ENCODE data around the gene FARSA.

The FARSA gene

GRCh38 chr19:12888006-12888603 lies 45.4 kb downstream of the FARSA start:
- no peak for DNase-seq

DNA sequence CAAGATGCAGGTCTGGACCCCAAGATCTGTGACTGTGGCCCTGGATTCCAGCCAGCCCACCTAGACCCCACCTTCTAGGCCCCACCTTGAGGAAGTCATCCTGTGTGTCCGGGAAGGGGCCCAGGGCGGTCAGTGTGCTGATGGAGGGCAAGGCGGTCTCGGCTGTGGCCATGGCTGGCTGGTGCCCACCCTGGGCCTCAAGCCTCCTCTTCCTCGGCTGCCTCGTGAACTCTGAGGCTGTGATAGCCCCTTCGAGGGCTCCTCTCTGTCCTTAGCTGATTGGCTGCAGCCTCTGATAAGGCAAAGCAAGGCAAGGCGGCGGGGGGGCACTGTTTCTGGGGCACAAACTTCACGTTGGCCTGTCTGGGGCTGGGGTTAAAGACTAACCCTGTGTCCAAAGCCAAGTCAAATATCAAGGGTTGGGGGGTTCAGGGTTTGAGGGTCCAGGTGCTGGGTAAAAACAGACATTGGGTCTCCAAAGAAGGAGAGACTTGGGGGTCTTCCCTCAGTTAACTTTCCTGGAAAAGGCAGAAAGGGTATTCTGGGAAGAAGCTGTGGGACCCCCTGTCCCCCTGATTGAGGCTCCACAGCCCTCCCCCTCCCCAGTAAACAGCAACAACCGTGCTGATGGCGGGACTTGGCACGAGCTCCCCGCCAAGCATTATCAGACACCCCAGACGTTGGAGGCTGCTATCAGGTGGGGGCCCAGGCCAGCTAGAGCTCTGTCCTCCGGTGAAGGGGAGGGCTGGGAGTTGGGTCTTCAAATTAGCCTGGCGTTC lies 46.4 kb downstream of the FARSA start, which contains the start of gene KLF1:
KLF1 (minus strand) TSS at position 233 of the 779 bp plus-strand sequence; CDS start at position 172, 61 bp downstream.
- no peak for DNase-seq

DNA sequence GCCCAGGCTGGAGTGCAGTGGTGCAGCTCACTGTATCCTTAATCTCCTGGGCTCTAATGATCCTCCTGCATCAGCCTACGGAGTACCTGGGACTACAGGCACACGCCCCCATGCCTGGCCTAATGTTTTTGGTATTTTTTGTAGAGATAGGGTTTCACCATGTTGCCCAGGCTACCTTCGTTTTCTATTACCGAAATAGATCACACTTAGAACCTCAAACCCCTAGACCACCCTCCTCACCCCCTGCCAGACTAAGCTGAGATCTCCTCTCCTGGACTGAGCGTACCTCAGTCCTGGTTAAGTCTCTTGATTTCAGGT lies 46.9 kb downstream of the FARSA start:
- no peak for DNase-seq

DNA sequence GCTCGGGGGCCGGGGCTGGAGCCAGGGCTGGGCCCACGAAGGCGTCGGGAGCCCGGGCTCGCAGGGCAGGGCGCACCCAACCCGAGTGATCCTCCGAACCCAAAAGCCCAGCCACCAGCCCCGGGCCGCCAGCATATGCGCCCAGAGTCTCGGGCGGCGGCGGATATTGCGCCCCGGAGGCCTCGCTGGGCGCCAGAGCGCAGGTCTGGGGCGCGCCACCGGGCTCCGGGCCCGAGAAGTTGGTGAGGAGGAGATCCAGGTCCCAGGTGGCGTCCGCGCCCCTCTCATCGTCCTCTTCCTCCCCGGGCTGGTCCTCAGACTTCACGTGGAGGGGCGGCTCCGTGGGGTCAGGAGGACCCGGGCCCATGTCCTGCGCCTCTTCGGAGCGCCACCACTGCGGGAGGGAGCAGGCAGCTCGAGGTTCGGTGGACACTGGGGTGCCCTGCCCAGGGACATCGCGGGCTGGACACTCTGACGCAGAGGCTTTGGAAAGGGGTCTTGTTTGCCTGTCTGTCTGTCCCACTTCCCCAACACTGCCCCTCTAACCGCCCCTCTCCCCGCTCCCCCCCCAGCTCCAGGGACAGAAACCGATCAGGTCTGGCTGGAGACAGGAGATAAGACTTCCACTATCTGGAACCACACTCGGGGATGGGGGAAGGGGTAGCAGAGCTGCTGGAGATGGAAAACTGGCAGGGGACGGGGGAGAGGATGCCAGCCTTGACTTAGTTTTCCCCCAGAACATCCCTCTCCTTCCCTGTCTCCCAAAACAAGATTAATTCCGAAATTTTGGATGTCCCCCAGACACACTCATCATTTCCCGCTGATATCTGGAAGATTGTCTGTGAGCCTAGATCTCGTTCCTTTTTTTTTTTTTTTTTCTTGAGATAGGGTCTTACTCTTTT lies 47.5 kb downstream of the FARSA start:
- DNase-seq, result no peak

DNA sequence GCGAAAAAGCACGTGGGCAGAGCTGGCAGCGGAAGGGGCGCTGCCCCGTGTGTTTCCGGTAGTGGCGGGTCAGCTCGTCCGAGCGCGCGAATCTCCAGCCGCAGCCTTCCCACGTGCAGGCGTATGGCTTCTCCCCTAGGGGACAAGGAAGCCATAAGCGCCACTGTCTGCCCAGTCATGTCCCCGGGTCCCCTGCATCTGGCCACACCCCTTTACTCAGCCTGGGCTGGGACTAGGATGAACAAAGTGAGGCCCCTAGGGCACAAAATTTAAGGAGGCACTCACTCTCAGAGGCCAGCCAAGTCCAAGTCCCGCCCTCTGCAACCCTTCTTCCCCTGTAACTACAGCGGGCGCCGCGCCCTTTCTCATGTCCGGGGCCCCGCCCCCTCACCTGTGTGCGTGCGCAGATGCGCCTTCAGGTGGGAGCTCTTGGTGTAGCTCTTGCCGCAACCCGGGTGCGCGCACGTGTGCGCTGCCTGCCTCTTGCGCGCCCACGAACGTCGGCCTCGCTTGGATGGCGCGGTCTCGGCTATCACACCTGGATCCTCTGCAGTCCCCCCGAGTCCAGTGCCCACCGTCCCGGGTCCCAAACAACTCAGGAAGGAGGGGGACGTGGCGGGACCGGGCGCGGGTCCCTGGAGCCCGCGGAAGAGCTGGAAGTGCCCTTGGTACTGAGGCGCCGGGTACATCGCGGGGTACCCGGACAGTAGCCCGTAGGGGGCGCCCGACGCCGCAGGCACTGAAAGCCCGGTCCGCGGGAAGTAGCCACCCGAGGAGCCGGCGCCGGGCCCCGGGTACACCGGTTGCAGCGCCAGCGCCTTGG lies 48.4 kb downstream of the FARSA start:
- peak; percentile 83 for DNase-seq

DNA sequence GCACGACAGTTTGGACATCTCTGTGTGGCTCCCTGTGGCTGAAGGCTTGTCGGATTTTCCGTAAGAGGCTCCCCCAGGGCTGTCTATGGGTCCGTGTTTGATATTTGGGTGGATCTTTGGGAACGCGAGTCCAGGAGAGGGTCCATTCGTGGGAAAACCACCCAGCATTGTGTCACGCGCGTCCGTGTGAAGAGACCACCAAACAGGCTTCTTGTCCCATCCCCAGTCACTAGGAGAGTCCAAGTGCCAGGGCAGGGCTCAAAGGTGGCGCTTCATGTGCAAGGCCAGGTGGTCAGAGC lies 48.9 kb downstream of the FARSA start:
- DNase-seq, result no peak

- no peak for DNase-seq
Observed at GRCh38 chr19:12884202-12884601, 49.3 kb downstream of the FARSA start.

GRCh38 chr19:12882589-12882988 lies 50.9 kb downstream of the FARSA start:
- no peak for DNase-seq

DNA sequence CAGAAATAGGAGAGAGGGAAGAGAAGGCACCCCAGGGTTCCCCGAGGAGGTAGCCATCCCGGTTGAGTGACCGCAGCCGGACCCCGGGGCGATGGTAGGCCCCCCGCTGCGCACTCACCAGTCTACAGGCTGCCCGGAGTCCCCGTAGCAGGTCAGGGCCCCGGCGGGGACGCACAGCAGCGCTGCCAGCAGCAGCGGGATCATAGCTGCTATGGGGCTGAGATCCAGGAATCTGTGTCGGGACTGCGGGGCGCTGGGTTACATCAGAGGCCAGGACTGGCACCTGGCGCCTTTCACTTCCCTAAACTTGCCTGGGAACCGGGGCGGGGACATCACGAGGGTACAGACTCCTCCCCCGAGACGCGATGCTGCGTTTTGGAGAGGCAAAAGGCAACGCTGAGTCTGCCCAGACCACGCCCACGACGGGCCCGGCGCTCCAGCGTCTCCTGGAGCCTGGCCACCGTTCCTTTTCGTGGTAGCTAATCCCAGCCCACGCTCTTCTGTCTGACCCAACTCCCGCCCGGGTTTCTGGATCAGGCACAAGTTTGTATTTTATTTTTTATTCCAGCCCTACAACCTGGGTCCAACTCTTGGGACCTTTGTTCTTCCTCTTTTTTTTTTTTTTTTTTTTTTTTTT lies 52.2 kb downstream of the FARSA start, which contains the start of gene DNASE2:
DNASE2 (minus strand) TSS at position 278 of the 637 bp plus-strand sequence; CDS start at position 204, 74 bp downstream.
- peak; percentile 95 for DNase-seq

GRCh38 chr19:12880551-12881171 lies 52.9 kb downstream of the FARSA start:
- DNase-seq, result no peak

GRCh38 chr19:12875086-12875485 lies 58.4 kb downstream of the FARSA start:
- DNase-seq, result no peak

DNA sequence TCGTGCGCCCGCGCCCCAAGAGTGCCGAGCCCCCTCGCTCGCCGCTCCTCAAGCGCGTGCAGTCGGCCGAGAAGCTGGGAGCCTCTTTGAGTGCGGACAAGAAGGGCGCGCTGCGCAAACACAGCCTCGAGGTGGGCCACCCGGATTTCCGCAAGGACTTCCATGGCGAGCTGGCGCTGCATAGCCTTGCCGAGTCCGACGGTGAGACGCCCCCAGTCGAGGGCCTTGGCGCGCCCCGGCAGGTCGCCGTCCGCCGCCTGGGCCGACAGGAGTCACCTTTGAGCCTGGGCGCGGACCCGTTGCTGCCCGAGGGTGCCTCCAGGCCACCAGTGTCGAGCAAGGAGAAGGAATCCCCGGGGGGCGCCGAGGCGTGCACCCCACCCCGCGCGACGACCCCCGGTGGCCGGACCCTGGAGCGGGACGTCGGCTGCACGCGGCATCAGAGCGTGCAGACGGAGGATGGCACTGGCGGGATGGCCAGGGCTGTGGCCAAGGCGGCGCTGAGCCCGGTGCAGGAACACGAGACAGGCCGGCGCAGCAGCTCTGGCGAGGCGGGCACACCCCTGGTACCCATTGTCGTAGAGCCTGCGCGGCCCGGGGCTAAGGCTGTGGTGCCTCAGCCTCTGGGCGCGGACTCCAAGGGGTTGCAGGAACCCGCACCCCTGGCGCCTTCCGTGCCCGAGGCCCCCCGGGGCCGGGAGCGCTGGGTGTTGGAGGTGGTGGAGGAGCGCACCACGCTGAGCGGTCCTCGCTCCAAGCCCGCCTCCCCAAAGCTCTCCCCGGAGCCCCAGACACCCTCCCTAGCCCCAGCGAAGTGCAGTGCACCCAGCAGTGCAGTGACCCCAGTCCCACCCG lies 59.4 kb downstream of the FARSA start:
- no peak for DNase-seq

DNA sequence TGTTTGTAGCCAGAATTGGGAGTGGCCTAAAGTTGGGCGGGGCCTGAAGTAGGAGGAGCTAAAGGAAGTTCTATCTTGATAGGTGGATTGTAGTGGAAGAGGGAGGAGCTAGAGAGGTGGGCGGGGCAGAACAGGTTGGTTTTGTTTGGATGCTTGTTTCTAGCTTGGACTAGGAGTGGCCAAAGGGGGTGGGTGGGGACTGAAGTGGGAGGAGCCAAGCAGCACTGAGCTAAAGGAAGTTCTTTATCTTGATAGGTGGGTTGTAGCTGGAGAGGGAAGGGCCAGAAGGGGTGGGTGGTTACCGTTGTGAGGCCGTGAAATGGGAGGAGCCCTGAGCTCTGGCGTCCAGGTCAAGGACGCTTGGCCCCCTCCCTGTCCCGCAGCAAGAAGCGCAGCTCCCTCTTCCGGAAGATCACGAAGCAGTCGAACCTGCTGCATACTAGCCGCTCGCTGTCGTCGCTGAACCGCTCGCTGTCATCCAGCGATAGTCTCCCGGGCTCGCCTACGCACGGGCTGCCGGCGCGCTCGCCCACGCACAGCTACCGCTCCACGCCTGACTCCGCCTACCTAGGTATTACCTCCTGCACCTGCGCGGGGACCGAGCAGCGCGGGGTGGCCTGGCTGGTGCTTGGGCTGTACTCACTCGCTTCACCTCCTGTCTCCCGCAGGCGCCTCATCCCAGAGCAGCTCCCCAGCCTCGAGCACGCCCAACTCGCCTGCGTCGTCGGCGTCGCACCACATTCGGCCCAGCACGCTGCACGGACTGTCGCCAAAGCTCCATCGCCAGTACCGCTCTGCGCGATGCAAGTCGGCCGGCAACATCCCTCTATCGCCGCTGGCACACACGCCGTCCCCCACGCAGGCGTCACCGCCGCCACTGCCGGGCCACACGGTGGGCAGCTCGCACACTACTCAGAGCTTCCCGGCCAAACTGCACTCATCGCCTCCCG lies 60.3 kb downstream of the FARSA start:
- peak; percentile 13 for DNase-seq

All from suppressor macrophage treated with lipopolysaccharide for 4 hours (primary cell).